ENCODE measurements around the gene ZNF597. TPM values are rescaled to one million over a fixed set of nuclear protein-coding genes. Genes with fewer than 3 reads are reported as not detected.

Gene ZNF597
- total and polyA plus RNA-seq, 2 donors (not counting 1 experiment from before 2014, with no cell fraction given): 1.6 to 2.0 TPM

- H2AFZ ChIP-seq (ENCODE audit: low read length): no peak overlapping the region
- H3K4me2 ChIP-seq (ENCODE audit: extremely low read depth, insufficient read depth, low read length): no peak overlapping the region
- no peaks in the 10 kb centered on the region for H3K4me1 ChIP-seq (ENCODE audit: control insufficient read depth, extremely low read depth, insufficient read depth, low read length)
- DNase-seq (ENCODE audit: low read depth in 2 of 2): no peak
- no peaks in the 10 kb centered on the region for H4K20me1 ChIP-seq (ENCODE audit: control insufficient read depth, extremely low read depth, insufficient read depth, low read length)
- no peaks in the 10 kb centered on the region for H3K27me3 ChIP-seq (ENCODE audit: control insufficient read depth, insufficient read depth, low read length)
- H3K79me2 ChIP-seq (ENCODE audit: control insufficient read depth, insufficient read depth, low read length): no peaks in the 10 kb centered on the region
- H3K4me3 ChIP-seq (replicated peaks in 1 of 4; ENCODE audit: control extremely low read depth in 1 of 4, insufficient read depth in 1 of 4, low read depth in 3 of 4, low read length in 4 of 4): no peak overlapping the region
- H3K9ac ChIP-seq (ENCODE audit: insufficient read depth, low read length): no peak overlapping the region
- TF ChIP-seq EZH2 (IDR thresholded peaks at IDR 0.05; ENCODE audit: low read length, missing control alignments) (no peak), CTCF (conservative IDR thresholded peaks at IDR 0.05 in 1 of 2, IDR thresholded peaks at IDR 0.05 in 1 of 2; ENCODE audit: low read depth in 1 of 2, low read length in 2 of 2) (no peak)
- no peaks in the 10 kb centered on the region for H3K9me3 ChIP-seq (ENCODE audit: control insufficient read depth, insufficient read depth, low read depth, low read length)
- peaks cover 23% of the 10 kb centered on the region for H3K36me3 ChIP-seq (ENCODE audit: control insufficient read depth, insufficient read depth, low read length)
- no peak overlapping the region for H3K27ac ChIP-seq (ENCODE audit: insufficient read depth, low read length)
Measured at GRCh38 chr16:3486506-3487215, 43.4 kb upstream of the ZNF597 start.

- no peaks in the 10 kb centered on the region for H3K4me1 ChIP-seq (ENCODE audit: control insufficient read depth, extremely low read depth, insufficient read depth, low read length)
- no peak overlapping the region for H2AFZ ChIP-seq (ENCODE audit: low read length)
- H3K9ac ChIP-seq (ENCODE audit: insufficient read depth, low read length): no peak overlapping the region
- H3K9me3 ChIP-seq (ENCODE audit: control insufficient read depth, insufficient read depth, low read depth, low read length): no peaks in the 10 kb centered on the region
- TF ChIP-seq CTCF (conservative IDR thresholded peaks at IDR 0.05 in 1 of 2, IDR thresholded peaks at IDR 0.05 in 1 of 2; ENCODE audit: low read depth in 1 of 2, low read length in 2 of 2) (no peak), EZH2 (IDR thresholded peaks at IDR 0.05; ENCODE audit: low read length, missing control alignments) (no peak)
- H3K27me3 ChIP-seq (ENCODE audit: control insufficient read depth, insufficient read depth, low read length): no peaks in the 10 kb centered on the region
- H3K4me3 ChIP-seq (replicated peaks in 1 of 4; ENCODE audit: control extremely low read depth in 1 of 4, insufficient read depth in 1 of 4, low read depth in 3 of 4, low read length in 4 of 4): no peak overlapping the region
- no peaks in the 10 kb centered on the region for H4K20me1 ChIP-seq (ENCODE audit: control insufficient read depth, extremely low read depth, insufficient read depth, low read length)
- no peaks in the 10 kb centered on the region for H3K79me2 ChIP-seq (ENCODE audit: control insufficient read depth, insufficient read depth, low read length)
- DNase-seq (ENCODE audit: low read depth in 2 of 2): no peak
- H3K27ac ChIP-seq (ENCODE audit: insufficient read depth, low read length): no peak overlapping the region
- H3K4me2 ChIP-seq (ENCODE audit: extremely low read depth, insufficient read depth, low read length): no peak overlapping the region
- H3K36me3 ChIP-seq (ENCODE audit: control insufficient read depth, insufficient read depth, low read length): peaks cover 24% of the 10 kb centered on the region
Measured at GRCh38 chr16:3485821-3486505, 42.7 kb upstream of the ZNF597 start.

- H3K36me3 ChIP-seq (ENCODE audit: control insufficient read depth, insufficient read depth, low read length): peaks cover 24% of the 10 kb centered on the region
- no peak overlapping the region for H3K27ac ChIP-seq (ENCODE audit: insufficient read depth, low read length)
- H3K4me2 ChIP-seq (ENCODE audit: extremely low read depth, insufficient read depth, low read length): no peak overlapping the region
- no peaks in the 10 kb centered on the region for H3K79me2 ChIP-seq (ENCODE audit: control insufficient read depth, insufficient read depth, low read length)
- H3K4me1 ChIP-seq (ENCODE audit: control insufficient read depth, extremely low read depth, insufficient read depth, low read length): no peaks in the 10 kb centered on the region
- no peaks in the 10 kb centered on the region for H3K27me3 ChIP-seq (ENCODE audit: control insufficient read depth, insufficient read depth, low read length)
- TF ChIP-seq CTCF (conservative IDR thresholded peaks at IDR 0.05 in 1 of 2, IDR thresholded peaks at IDR 0.05 in 1 of 2; ENCODE audit: low read depth in 1 of 2, low read length in 2 of 2): no peak
- no peak for TF ChIP-seq EZH2 (IDR thresholded peaks at IDR 0.05; ENCODE audit: low read length, missing control alignments)
- no peak for DNase-seq (ENCODE audit: low read depth in 2 of 2)
- H3K9ac ChIP-seq (ENCODE audit: insufficient read depth, low read length): no peak overlapping the region
- no peaks in the 10 kb centered on the region for H4K20me1 ChIP-seq (ENCODE audit: control insufficient read depth, extremely low read depth, insufficient read depth, low read length)
- H2AFZ ChIP-seq (ENCODE audit: low read length): no peak overlapping the region
- no peak overlapping the region for H3K4me3 ChIP-seq (replicated peaks in 1 of 4; ENCODE audit: control extremely low read depth in 1 of 4, insufficient read depth in 1 of 4, low read depth in 3 of 4, low read length in 4 of 4)
- no peaks in the 10 kb centered on the region for H3K9me3 ChIP-seq (ENCODE audit: control insufficient read depth, insufficient read depth, low read depth, low read length)
Measured at GRCh38 chr16:3485097-3485745, 41.9 kb upstream of the ZNF597 start.

Data from fibroblast of lung (primary cell).